T-helper 2 cell (primary cell): Measurements from ENCODE around the gene DGKG.

Experiments used
- DNase-seq, 5 experiments: peaks; one replicate each; pipeline versions ENCODE4 v3.0.0 to v3.0.0-alpha.2; 2012 to 2022

The DGKG gene

GRCh38 chr3:186102687-186103086, 259.3 kb downstream of the DGKG start:
- no peak for DNase-seq

- no peak for DNase-seq
These were observed 261.6 kb downstream of the DGKG start for GRCh38 chr3:186100398-186100797.

DNA sequence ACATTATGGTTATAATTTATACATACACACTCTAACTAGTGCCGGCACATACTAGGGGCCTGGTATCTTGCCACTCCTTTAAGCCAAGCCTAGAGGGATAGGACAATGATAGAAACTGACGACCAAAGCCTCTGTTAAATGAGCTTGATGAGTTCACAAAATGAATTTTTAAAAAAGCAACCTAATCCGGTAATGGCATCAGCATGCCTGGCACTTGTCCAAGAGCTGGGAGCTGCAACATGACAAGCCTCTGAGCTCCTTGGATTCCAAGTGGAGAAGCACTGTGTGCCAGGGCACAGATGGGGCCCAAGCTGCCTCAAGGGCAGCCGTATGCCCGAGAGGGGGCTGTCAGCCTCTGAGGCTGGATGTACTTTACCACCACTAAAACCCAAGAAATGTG, 262.9 kb downstream of the DGKG start:
- DNase-seq = no peak

DNA sequence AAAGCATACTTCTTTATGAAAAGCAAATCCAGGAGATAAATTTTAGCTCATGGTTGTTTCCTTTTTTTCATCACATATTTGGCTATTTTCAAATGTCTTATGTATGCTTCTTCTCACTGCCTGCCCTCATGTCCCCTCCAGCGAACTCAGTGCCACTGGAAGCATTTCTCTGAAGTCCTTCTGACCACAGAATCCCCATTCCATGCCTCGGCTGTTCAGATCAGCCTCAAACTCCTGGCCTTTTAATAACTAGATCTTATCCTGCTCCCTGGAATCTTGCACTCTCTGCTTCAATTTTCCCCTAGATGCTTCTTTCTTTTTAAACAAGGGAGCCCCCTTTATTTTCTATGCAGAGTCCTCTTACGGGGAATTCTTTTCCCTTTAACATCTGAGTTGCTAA, 263.3 kb downstream of the DGKG start:
- DNase-seq = no peak

DNA sequence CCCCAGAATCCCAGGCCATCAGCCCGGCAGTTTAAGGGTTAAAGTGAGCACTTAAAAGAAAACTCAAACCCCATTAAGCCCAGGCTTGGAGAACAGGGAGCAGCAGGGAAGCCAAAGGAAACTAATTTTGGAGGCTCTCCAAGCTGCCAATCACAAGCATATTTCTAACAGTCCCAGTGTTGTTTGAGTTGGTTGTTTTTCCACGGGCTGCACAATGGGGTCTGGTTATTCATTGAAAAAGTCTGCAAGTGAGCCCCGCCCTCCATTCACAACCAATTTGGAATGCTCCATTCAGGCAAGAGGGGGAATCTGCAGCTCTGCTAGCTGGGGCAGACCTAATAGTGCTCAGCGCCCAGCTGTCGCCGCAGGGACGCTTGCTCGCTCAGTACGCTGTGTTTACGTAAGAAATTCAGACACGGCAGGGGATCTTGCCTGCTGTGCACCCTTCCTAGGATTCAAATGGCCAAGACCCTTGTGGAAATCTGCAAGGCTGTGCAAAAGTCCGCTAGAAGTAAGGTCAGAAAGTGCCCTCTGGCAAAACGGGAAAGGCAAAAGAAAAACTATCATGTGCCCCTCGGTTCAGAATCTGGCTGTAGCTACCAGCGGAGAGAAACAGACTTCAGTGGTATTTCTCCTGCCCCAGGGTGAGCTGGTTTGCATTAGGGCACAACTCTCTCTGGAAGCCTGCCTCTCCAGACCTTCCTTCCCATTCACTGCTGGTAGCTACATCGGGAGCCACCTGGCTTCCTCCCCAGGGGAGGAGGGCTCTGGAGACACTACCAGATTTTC, 264.2 kb downstream of the DGKG start:
- no peak for DNase-seq

DNA sequence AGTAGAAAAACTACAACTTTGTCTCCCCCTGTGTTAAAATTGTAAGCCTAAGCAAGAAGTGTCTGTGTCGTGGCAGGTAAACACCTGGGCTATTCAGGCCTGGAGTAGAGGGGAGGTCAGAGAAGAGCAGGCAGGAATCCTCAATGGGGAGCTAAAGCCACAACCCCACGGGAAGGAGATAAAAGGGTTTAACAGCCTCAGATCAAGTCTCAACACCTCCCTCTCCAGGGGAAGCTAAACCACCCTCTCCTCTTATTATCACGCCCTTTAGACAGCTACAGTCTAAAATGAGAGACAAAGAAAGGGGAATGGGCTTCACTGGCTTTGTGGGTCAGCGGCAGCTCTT, 264.7 kb downstream of the DGKG start:
- no peak for DNase-seq
